GM12865 (cell line): ENCODE results near the gene BMP2K.

ENCODE experiments used
- DNase-seq: peaks from one replicate; pipeline ENCODE4 v3.0.0; 2010; ENCODE audit warnings: low read depth
- H3K4me3 ChIP-seq: 2 replicates; pipeline ENCODE4 v1.5.1; 2011; ENCODE audit warnings: mild to moderate bottlenecking, low read depth, low read length, control low read depth
- TF ChIP-seq, protein P1 (sequence below): IDR thresholded peaks from 2 replicates; pipeline ENCODE4 v1.5.1; 2011; ENCODE audit warnings: low read length, control low read depth, low read depth, inconsistent platforms; ENCODE audit not compliant: insufficient read depth; ENCODE audit errors: missing control alignments

The BMP2K gene

DNA sequence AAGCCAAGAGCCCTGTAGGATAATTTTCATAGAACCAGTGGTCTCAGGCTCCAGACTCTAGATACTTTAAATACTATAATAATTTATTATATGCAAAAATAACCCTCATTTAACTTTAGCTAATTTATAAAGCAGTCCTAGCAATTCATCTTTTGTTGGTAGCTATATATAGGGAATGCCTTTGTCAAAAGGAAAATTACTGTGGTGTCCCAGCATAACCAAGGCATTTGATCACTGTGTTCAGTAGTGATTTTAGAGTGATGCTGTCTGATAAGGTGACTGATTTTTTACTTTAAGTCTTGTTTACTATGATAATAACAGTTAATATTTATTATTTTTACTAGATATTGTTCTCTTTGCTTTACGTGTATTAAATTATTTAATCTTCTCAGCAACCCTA lies 101.9 kb downstream of the BMP2K start:
- TF ChIP-seq, protein P1, sequence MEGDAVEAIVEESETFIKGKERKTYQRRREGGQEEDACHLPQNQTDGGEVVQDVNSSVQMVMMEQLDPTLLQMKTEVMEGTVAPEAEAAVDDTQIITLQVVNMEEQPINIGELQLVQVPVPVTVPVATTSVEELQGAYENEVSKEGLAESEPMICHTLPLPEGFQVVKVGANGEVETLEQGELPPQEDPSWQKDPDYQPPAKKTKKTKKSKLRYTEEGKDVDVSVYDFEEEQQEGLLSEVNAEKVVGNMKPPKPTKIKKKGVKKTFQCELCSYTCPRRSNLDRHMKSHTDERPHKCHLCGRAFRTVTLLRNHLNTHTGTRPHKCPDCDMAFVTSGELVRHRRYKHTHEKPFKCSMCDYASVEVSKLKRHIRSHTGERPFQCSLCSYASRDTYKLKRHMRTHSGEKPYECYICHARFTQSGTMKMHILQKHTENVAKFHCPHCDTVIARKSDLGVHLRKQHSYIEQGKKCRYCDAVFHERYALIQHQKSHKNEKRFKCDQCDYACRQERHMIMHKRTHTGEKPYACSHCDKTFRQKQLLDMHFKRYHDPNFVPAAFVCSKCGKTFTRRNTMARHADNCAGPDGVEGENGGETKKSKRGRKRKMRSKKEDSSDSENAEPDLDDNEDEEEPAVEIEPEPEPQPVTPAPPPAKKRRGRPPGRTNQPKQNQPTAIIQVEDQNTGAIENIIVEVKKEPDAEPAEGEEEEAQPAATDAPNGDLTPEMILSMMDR, result no peak
- DNase-seq, result no peak
- no peak overlapping the region for H3K4me3 ChIP-seq

DNA sequence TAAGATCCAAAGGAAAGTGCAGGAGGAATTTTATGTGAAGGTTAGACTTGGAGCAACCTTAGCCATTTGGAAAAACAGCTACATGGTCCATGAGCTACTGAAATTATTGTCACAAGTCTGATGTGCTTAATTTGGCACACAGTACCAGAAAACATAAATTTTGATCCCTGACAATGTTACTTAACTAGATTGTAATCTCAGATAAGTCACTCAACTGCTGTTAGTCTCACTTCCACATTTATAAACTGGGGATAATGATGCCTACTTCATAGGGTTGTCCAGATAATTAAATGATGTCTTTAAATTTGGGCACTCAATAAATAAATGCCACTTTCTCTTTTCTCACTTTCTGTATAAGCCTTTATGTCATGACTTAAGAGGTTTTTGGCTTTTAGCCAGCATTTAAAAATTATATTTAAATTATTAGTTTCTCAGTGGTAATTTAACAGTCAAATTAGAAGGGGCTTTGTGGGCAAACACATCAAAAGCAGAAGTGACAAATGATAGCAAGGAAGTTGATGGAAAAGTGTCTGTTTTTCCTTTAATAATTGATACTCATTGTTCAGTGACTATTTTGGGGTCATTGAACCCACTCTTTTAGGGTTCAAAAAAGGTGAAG lies 104.8 kb downstream of the BMP2K start:
- TF ChIP-seq, protein P1, result no peak
- DNase-seq, result no peak
- no peak overlapping the region for H3K4me3 ChIP-seq

DNA sequence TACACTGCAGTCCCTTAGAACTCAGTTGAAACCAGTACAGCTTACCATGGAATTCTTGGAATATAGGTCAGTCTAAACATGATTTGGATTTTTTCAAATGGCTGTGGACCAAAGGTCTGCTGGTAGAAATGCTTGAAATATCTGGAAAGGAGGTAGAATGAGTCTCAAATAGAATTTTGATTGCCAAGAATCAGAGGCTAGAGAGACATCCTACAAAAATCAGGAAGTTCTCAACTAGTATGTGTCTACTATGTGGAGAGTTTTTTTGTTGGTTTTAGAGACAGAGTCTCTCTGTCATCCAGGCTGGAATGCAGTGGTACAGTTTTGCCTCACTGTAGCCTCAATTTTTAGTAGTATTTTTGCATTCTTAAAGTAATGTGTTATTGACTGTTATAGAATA lies 109.4 kb downstream of the BMP2K start:
- DNase-seq, result no peak
- TF ChIP-seq, protein P1, result no peak
- H3K4me3 ChIP-seq, result no peak overlapping the region

DNA sequence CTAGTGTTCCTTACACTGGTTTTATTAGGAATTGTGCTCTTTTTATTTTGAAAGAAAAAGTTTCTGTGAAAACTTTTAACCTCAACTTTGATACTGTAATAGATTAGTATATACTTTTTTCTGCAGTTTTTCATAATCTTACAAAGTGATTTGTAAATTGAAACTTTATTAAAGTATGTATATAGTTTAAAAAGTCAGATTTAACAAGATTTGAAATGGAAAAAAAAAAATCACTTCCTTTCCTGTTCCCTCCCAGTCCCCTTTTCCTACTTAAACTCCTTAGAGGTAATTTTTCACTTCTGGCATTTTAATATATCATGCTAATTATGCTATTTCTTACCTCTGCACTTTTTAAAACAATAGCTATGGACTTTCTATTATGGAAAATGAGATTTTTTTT lies 113.8 kb downstream of the BMP2K start:
- TF ChIP-seq, protein P1, result no peak
- H3K4me3 ChIP-seq, result no peak overlapping the region
- DNase-seq, result no peak

DNA sequence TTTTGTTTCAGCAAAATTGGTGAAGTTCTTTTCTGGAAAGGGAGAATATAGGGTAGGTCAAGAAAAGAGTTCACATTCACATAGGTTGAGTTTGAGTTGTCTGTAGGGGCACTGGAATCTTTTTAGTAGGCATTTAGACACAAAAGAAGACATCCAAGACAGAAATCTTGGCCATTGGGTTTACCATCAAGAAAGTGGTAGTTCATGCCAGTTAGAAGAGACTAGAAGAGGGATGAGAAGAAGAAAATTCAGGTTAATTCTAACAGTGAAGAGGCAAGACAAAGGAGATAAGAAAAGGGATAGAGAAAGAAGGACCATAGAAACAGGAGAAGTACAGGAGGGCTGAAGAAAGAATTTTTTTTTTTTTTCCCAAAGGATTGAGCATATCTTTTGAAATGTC lies 123.2 kb downstream of the BMP2K start:
- no peak for DNase-seq
- H3K4me3 ChIP-seq, result no peak overlapping the region
- TF ChIP-seq, protein P1, result no peak

- TF ChIP-seq, protein P1, result no peak
- no peak for DNase-seq
Observed at GRCh38 chr4:78901882-78902281, 125.7 kb downstream of the BMP2K start.

DNA sequence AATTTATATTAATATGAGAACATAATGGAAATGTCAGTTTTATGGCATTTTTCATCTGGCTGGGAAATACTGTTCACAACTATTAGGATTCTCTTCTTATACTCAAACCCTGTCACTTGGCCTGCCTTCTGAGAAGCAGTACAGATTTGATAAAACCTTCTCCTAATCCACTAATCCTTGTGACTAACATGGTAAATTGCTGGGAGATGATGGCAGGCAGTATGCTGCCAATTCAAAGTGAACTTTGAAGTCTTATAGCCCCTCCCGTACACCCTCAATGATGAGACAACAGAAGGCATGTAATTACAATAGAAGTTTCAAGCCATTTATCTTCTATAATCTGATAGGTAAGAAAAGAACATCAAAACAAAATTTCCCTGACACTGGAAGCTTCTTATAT lies 126.1 kb downstream of the BMP2K start:
- no peak for DNase-seq
- TF ChIP-seq, protein P1, result no peak

More at GRCh38 chr4:78901882-78902281, 125.7 kb downstream of the BMP2K start:
- H3K4me3 ChIP-seq, result no peak overlapping the region

More for the DNA sequence above, 126.1 kb downstream of the BMP2K start:
- no peak overlapping the region for H3K4me3 ChIP-seq
